ENCODE data around the gene USPL1.

The USPL1 gene

GRCh38 chr13:30617315-30618185, at the start of gene USPL1:
Gene USPL1, plus strand, starts transcription at chr13:30617920. Its CDS starts 3,221 bp downstream, at chr13:30621141.
- Mint-ChIP-seq H3K4me3 (no peak within 1 kb of the TSS), H3K36me3 (peaks cover 7% of the 10 kb centered on the region), H3K27me3 (no peaks in the 10 kb centered on the region), H3K27ac (no peak within 1 kb of the TSS), H3K4me1 (peaks cover 25% of the 10 kb centered on the region), H3K9me3 (no peaks in the 10 kb centered on the region)

GRCh38 chr13:30569901-30570576, 47.7 kb upstream of the USPL1 start:
- Mint-ChIP-seq H3K4me1 (peaks cover 26% of the 10 kb centered on the region), H3K9me3 (no peaks in the 10 kb centered on the region), H3K36me3 (no peaks in the 10 kb centered on the region), H3K27me3 (no peaks in the 10 kb centered on the region), H3K27ac (no peak overlapping the region), H3K4me3 (no peak overlapping the region)

GRCh38 chr13:30570691-30571090, 47.0 kb upstream of the USPL1 start:
- Mint-ChIP-seq H3K4me3 (no peak overlapping the region), H3K27ac (no peak overlapping the region), H3K27me3 (no peaks in the 10 kb centered on the region), H3K36me3 (no peaks in the 10 kb centered on the region), H3K9me3 (no peaks in the 10 kb centered on the region), H3K4me1 (peaks cover 26% of the 10 kb centered on the region)

DNA sequence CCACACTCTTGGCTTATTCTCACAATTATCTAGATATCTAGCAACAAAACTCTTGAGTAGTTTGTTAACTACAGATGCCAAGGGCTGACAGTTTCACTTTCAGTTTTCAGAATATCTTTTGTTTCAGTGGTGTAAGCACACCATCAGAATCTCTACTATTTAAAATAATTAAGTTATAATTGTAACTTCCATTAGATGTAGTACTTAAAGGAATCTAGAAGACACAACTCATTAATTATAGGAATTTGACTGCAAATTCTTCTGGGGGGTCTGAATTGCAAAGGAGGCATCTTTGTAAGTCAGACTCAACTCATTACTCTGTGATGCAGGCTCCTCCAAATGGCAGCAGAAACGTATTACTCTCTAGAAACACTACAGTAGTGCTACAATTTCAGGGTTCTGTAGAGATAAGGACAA, 44.9 kb upstream of the USPL1 start:
- Mint-ChIP-seq H3K4me3 (peak overlapping the region; percentile 82), H3K9me3 (no peaks in the 10 kb centered on the region), H3K36me3 (no peaks in the 10 kb centered on the region), H3K27ac (peak overlapping the region; percentile 80), H3K4me1 (peaks cover 41% of the 10 kb centered on the region), H3K27me3 (no peaks in the 10 kb centered on the region)

- Mint-ChIP-seq H3K36me3 (no peaks in the 10 kb centered on the region), H3K27ac (no peak overlapping the region), H3K4me3 (no peak overlapping the region), H3K9me3 (no peaks in the 10 kb centered on the region), H3K4me1 (peaks cover 32% of the 10 kb centered on the region), H3K27me3 (no peaks in the 10 kb centered on the region)
Observed at GRCh38 chr13:30576528-30576927, 41.2 kb upstream of the USPL1 start.

DNA sequence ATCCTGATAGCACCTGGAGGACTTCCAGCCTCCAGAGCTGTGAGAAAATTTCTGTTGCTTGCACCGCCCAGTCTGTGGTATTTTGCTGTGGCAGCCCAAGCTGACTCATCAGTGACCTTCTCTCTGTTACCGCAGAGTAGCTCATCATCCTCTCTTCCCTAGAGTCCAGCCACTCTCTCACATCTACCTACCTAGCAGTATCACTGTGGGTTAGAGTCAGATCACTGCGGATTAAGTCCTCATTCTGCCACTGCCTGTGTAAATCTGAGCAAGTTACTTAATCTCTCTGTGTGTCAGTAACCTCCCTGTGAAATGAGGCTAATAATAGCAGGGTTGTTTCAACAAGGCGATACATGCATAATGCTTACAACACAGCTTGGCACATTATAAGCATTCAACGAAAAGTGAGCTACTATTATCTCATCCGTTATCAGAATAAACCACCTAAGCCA, 40.3 kb upstream of the USPL1 start:
- Mint-ChIP-seq H3K36me3 (no peaks in the 10 kb centered on the region), H3K27ac (no peak overlapping the region), H3K4me1 (peaks cover 27% of the 10 kb centered on the region), H3K4me3 (no peak overlapping the region), H3K9me3 (no peaks in the 10 kb centered on the region), H3K27me3 (no peaks in the 10 kb centered on the region)

DNA sequence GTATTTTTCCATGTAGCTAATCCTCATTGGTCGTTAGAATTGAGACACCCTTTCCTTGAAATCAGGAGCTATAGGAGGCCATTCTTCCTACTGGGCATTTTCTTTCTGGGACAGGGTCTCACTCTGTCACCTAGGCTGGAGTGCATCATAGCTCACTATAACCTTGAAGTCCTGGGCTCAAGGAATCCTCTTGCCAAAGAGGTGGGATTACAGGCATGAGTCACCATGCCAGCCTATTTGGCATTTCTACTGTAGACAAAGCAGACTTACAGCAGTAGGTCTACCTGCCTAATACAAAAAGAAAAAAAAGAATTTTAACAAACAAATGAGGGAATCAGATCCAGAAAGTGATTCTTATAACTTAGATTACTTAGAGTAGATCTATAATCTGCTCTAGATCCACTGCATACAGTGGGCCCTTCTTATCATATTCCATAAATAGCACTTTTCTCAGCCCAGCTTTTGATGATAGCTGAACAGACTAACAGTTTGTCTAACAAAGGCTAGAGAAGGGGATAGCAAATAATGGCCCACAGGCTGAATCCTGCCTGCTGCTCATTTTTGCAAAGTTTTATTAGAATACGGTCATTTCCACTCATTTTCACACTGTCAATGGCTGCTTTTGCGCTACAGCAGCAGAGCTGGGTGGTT, 36.7 kb upstream of the USPL1 start:
- H3K4me3 Mint-ChIP-seq, result no peak overlapping the region
- H3K9me3 Mint-ChIP-seq, result no peaks in the 10 kb centered on the region
- H3K27me3 Mint-ChIP-seq, result no peaks in the 10 kb centered on the region
- peaks cover 19% of the 10 kb centered on the region for H3K4me1 Mint-ChIP-seq
- H3K36me3 Mint-ChIP-seq, result no peaks in the 10 kb centered on the region
- no peak overlapping the region for H3K27ac Mint-ChIP-seq

GRCh38 chr13:30581582-30581981, 36.1 kb upstream of the USPL1 start:
- Mint-ChIP-seq H3K27ac (no peak overlapping the region), H3K27me3 (no peaks in the 10 kb centered on the region), H3K36me3 (no peaks in the 10 kb centered on the region), H3K9me3 (no peaks in the 10 kb centered on the region), H3K4me1 (peaks cover 15% of the 10 kb centered on the region), H3K4me3 (no peak overlapping the region)

DNA sequence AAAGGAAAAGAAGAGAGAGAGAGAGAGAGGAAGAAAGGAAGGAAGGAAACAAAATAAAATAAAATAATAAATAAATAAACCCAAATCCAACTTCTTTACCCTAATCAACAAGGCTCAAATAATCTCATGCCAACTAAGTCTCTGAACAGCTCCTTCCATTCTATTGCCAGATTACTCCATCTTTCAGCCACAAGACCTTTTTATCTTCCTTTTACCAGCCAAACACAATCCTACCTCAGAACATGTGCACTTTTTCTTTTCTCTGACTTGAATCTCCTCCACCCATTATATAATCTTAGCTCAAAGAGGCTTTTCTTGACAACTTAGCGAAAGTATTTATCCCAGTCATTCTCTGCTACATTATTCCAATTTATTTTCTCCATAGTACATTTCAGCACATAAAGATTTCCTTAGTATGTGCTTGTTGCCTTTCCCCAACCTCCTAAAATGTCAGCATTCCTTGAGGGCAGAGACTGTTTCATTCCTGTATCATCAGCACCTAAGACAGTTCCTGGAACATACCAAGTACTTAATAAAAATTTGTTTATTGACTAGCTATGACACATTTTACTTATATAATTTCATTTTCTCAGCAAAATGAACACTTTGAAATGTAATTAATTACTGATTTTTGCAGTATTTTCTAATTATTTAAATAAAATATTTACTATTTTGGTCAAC, 33.5 kb upstream of the USPL1 start:
- peaks cover 3% of the 10 kb centered on the region for H3K4me1 Mint-ChIP-seq
- H3K4me3 Mint-ChIP-seq, result no peak overlapping the region
- no peaks in the 10 kb centered on the region for H3K27me3 Mint-ChIP-seq
- H3K36me3 Mint-ChIP-seq, result no peaks in the 10 kb centered on the region
- no peaks in the 10 kb centered on the region for H3K9me3 Mint-ChIP-seq
- H3K27ac Mint-ChIP-seq, result no peak overlapping the region

GRCh38 chr13:30585748-30586262, 31.9 kb upstream of the USPL1 start:
- H3K27ac Mint-ChIP-seq, result no peak overlapping the region
- H3K36me3 Mint-ChIP-seq, result no peaks in the 10 kb centered on the region
- H3K4me1 Mint-ChIP-seq, result peaks cover 3% of the 10 kb centered on the region
- H3K4me3 Mint-ChIP-seq, result no peak overlapping the region
- no peaks in the 10 kb centered on the region for H3K27me3 Mint-ChIP-seq
- H3K9me3 Mint-ChIP-seq, result no peaks in the 10 kb centered on the region

GRCh38 chr13:30587231-30587630, 30.5 kb upstream of the USPL1 start:
- Mint-ChIP-seq H3K4me1 (no peaks in the 10 kb centered on the region), H3K36me3 (no peaks in the 10 kb centered on the region), H3K4me3 (no peak overlapping the region), H3K27ac (no peak overlapping the region), H3K27me3 (no peaks in the 10 kb centered on the region), H3K9me3 (no peaks in the 10 kb centered on the region)

DNA sequence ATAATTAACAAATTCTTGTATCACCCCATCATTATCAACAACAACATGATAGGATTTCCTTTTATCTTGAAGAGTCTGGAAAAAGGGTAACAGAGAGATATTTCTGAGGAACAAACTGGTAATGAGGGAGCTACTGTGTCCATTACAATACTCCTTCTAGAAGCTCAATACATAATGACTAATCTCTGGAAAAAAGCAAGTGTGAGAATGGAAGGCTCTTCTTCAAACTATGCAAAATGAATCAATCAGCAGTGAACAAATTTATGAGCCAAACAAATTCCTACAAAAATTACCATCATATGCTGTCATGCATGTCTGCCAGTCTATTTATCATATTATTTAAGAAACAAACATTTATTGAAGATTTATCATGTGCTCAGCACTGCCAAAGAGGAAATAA, 30.0 kb upstream of the USPL1 start:
- Mint-ChIP-seq H3K27ac (no peak overlapping the region), H3K9me3 (no peaks in the 10 kb centered on the region), H3K27me3 (no peaks in the 10 kb centered on the region), H3K36me3 (no peaks in the 10 kb centered on the region), H3K4me1 (no peaks in the 10 kb centered on the region), H3K4me3 (no peak overlapping the region)

- Mint-ChIP-seq H3K27me3 (no peaks in the 10 kb centered on the region), H3K36me3 (peaks cover 2% of the 10 kb centered on the region), H3K4me1 (no peaks in the 10 kb centered on the region), H3K27ac (no peak overlapping the region), H3K9me3 (no peaks in the 10 kb centered on the region), H3K4me3 (no peak overlapping the region)
Observed at GRCh38 chr13:30593001-30593400, 24.7 kb upstream of the USPL1 start.

- H3K4me3 Mint-ChIP-seq, result no peak overlapping the region
- H3K9me3 Mint-ChIP-seq, result no peaks in the 10 kb centered on the region
- H3K4me1 Mint-ChIP-seq, result no peaks in the 10 kb centered on the region
- no peak overlapping the region for H3K27ac Mint-ChIP-seq
- no peaks in the 10 kb centered on the region for H3K36me3 Mint-ChIP-seq
- no peaks in the 10 kb centered on the region for H3K27me3 Mint-ChIP-seq
Observed at GRCh38 chr13:30600496-30600895, 17.2 kb upstream of the USPL1 start.

DNA sequence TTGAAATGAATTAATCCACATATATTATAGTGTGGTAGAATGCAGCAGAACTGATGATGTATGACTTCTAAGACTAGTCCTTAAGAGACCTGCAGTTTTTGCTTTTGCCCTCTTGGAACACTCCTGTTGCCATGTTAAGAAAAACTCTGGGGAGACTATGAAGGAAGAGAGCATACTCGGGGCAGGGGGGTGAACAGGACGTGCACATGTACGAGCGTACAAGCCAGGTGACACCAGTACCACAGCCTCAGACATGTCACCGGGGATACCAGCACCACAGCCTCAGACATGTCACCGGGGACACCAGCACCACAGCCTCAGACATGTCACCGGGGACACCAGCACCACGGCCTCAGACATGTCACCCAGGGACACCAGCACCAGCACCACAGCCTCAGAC, 15.9 kb upstream of the USPL1 start:
- no peak overlapping the region for H3K27ac Mint-ChIP-seq
- no peaks in the 10 kb centered on the region for H3K36me3 Mint-ChIP-seq
- H3K9me3 Mint-ChIP-seq, result no peaks in the 10 kb centered on the region
- H3K27me3 Mint-ChIP-seq, result no peaks in the 10 kb centered on the region
- H3K4me1 Mint-ChIP-seq, result no peaks in the 10 kb centered on the region
- H3K4me3 Mint-ChIP-seq, result no peak overlapping the region

Data from activated naive CD4-positive, alpha-beta T cell treated with anti-CD3 and anti-CD28 coated beads, Interleukin-2, amount 50 U/mL, for 24 hours (primary cell).